Activated T-cell treated with anti-CD3 and anti-CD28 coated beads, Interleukin-2, amount 50 U/mL, for 24 hours (primary cell): ENCODE data around the gene BACH1.

ENCODE experiments used
- DNase-seq: peaks from one replicate; pipeline ENCODE4 v3.0.0-alpha.2; 2020
- H3K27ac Mint-ChIP-seq: 2 replicates; pipeline ENCODE4 v1.8.0; 2020; ENCODE audit warnings: mild to moderate bottlenecking, mixed read lengths
- H3K27me3 Mint-ChIP-seq: 2 replicates; pipeline ENCODE4 v1.8.0; 2020; ENCODE audit warnings: mixed read lengths
- H3K36me3 Mint-ChIP-seq: 2 replicates; pipeline ENCODE4 v1.8.0; 2020; ENCODE audit warnings: low read depth, mixed read lengths
- H3K4me1 Mint-ChIP-seq: 2 replicates; pipeline ENCODE4 v1.8.0; 2020; ENCODE audit warnings: low read depth, mixed read lengths
- H3K4me3 Mint-ChIP-seq: 2 replicates; pipeline ENCODE4 v1.8.0; 2020; ENCODE audit warnings: mild to moderate bottlenecking, moderate library complexity, mixed read lengths
- H3K9me3 Mint-ChIP-seq: 2 replicates; pipeline ENCODE4 v1.8.0; 2020; ENCODE audit warnings: mixed read lengths

BACH1 gene

DNA sequence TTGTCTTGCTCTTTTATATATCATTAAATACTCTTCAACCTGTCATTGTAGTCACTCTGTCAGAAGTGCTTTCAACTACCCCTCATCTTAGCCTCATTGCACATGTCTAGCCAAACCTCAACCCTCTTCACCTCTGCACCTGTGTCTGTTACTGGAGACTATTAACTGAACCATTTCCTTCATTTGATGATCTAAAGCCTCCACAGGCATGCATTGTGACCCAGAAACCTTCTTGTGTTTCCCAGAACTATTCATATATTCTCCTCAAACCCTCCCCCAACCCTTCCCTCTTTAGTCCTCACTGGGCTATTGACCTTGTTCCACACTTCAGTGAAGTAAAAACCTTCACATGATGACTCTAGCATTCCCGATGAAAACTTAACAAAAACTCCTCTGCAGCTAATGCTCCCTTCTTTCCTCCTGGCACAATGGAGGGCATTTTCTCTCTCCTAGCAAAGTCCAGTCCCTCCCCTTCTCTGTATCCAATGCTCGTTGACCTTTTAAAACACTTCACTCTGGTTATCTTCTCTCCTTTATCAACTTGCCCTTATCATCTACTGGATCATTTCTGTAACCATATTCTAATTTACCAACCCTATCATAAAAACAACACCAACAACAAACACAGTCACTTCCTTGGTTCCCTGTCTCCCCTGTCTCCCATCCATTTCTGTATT is 86.1 kb downstream of the BACH1 start:
- Mint-ChIP-seq H3K36me3 (peaks cover 7% of the 10 kb centered on the region), H3K27ac (no peak overlapping the region), H3K27me3 (no peaks in the 10 kb centered on the region), H3K4me1 (no peaks in the 10 kb centered on the region), H3K9me3 (no peaks in the 10 kb centered on the region), H3K4me3 (no peak overlapping the region)
- DNase-seq: no peak

DNA sequence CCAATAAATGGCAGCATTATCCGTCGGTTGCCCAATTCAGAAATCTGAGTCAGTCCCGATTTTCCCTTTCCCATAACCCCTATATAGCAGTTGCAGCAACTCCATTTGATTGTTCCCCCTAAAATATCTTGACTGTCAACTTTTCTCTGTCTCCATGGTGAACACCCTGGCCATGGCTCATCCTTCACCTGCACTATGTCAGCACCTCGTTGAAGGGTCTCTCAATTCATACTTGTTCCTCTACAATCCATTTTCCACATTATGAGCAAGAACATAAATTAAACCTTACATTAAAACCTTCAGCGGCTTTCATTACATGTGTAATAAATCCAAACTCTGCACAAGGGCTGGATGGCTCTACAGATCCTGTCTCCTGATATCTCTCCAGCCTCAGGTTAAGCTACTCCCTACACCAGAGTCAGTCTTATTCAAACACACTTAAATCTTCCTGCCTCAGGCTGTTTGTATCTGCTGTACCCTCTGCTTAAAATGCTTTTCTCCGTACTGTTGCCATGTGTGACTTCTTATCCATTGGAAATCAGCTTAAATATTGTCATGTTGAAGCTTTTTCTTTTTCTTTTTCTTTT is 87.3 kb downstream of the BACH1 start:
- no peaks in the 10 kb centered on the region for H3K4me1 Mint-ChIP-seq
- H3K9me3 Mint-ChIP-seq: no peaks in the 10 kb centered on the region
- no peak overlapping the region for H3K27ac Mint-ChIP-seq
- no peak for DNase-seq
- peaks cover 7% of the 10 kb centered on the region for H3K36me3 Mint-ChIP-seq
- H3K4me3 Mint-ChIP-seq: no peak overlapping the region
- no peaks in the 10 kb centered on the region for H3K27me3 Mint-ChIP-seq

DNA sequence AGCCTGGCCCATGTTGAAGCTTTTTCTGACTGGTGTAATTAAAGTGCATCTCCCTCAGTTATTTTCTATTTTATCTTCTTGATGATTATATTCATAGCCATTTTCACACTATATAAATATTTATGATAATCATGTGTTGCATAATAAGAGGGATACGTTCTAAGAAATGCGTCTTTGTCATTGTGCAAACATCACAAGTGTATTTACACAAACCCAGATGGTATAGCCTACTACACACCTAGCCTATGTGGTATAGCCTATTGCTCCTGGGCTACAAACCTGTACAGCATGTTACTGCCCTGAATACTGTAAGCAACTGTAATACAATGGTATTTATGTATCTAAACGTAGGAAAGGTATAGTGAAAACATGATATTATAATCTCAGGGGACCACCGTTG is 88.1 kb downstream of the BACH1 start:
- Mint-ChIP-seq H3K9me3 (no peaks in the 10 kb centered on the region), H3K4me1 (no peaks in the 10 kb centered on the region), H3K27ac (no peak overlapping the region), H3K4me3 (no peak overlapping the region), H3K27me3 (no peaks in the 10 kb centered on the region), H3K36me3 (peaks cover 10% of the 10 kb centered on the region)
- DNase-seq: no peak

DNA sequence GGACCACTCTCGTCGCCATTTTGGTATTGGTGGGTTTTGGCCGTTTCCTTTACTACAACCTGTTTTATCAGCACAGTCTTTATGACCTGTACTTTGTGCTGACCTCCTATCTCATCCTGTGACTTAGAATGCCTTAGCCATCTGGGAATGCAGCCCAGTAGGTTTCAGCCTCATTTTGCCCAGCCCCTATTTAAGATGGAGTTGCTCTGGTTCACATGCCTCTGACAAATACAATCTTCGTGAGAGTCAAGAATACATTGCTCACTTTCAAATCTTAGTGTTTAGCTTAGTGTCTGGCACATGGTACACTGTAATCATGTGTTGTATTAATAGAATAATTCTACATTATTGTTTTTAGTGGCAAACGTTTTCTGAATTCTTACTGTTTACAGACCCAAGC is 88.9 kb downstream of the BACH1 start:
- DNase-seq: no peak
- Mint-ChIP-seq H3K36me3 (peaks cover 9% of the 10 kb centered on the region), H3K27ac (no peak overlapping the region), H3K27me3 (no peaks in the 10 kb centered on the region), H3K4me1 (no peaks in the 10 kb centered on the region), H3K9me3 (no peaks in the 10 kb centered on the region), H3K4me3 (no peak overlapping the region)

DNA sequence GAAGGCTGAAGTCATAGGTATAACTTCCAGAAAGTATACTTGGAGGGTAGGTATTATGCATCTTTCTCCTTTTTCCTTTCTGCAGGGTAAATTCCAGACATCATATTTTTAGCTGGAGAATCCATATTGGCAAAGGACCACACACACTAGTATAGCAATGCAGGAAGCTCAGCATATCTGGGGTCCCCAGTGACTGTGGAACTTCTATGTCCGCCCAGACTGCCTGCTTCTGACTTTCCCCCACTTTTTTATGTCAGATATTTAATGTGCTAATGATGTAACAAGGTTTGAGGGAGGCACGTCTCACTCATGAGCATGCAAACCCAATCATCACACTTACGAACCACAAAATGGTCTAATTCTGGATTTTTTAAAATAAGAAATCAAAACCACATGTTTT is 90.4 kb downstream of the BACH1 start:
- Mint-ChIP-seq H3K36me3 (peaks cover 11% of the 10 kb centered on the region), H3K9me3 (peaks cover 2% of the 10 kb centered on the region), H3K4me3 (no peak overlapping the region), H3K27me3 (no peaks in the 10 kb centered on the region), H3K27ac (no peak overlapping the region), H3K4me1 (no peaks in the 10 kb centered on the region)
- DNase-seq: no peak

DNA sequence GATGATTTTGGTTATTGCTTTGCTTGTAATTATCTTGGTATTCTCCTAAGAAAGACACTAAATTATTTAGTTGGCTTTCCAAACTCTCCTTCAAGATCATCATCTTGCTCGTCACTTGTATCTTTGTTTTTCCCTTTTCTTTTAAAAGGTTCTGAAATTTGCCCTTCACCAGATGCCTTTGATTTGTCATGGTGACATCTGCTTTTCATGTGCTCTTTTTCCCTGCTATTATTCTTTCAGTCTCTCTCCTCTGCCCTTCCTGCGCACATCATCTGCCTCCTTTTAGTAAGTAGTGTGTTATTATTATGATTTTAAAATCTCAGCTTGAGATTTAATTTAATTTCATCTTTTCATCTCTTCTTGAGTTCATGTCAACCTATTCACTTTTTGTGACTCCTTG is 92.1 kb downstream of the BACH1 start:
- H3K4me3 Mint-ChIP-seq: no peak overlapping the region
- DNase-seq: no peak
- peaks cover 2% of the 10 kb centered on the region for H3K9me3 Mint-ChIP-seq
- H3K36me3 Mint-ChIP-seq: peaks cover 11% of the 10 kb centered on the region
- no peaks in the 10 kb centered on the region for H3K27me3 Mint-ChIP-seq
- H3K4me1 Mint-ChIP-seq: no peaks in the 10 kb centered on the region
- no peak overlapping the region for H3K27ac Mint-ChIP-seq

DNA sequence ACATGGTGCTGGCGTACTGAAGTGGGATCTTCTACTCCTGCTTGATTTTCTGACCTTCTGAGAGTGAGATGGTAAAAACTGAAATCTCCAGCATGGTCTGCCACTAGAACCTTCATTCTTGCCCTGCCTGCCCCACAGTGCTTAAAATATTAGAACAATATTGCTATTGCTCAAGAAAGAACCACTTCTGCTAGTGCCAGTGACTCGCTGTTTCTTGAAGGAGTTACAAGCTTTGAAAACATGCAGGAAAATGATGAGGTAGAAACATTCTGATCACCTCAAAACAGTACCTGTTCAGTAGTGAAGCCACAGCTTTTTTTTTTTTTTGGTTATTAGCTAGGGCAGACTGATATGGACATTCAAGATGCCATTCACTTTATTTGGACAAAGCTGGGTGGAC is 95.3 kb downstream of the BACH1 start:
- Mint-ChIP-seq H3K9me3 (peaks cover 10% of the 10 kb centered on the region), H3K36me3 (peaks cover 24% of the 10 kb centered on the region), H3K27ac (no peak overlapping the region), H3K27me3 (no peaks in the 10 kb centered on the region), H3K4me3 (no peak overlapping the region), H3K4me1 (no peaks in the 10 kb centered on the region)
- no peak for DNase-seq
